DOHH2 (cell line): ENCODE measurements around the gene SREK1IP1.
"Not testable (repeated sequence)": the region's sequence is repeated elsewhere in the genome, so short reads cannot be mapped to it uniquely, and the experiment has no call there.

ENCODE experiments used
- H3F3A ChIP-seq: fragments of 200-600 bp; sonication (generic), shearing (Covaris generic); 2 replicates; pipeline ENCODE4 v1.6.0; 2016; ENCODE audit warnings: antibody characterized with exemption, mild to moderate bottlenecking; ENCODE audit not compliant: control insufficient read depth, insufficient read depth
- H3K27ac ChIP-seq: fragments of 200-600 bp; sonication (generic); 2 replicates; pipeline ENCODE4 v1.5.1; 2014; ENCODE audit warnings: low read depth, mild to moderate bottlenecking, low read length, moderate library complexity
- H3K27me3 ChIP-seq: fragments of 200-600 bp; sonication (generic); 2 replicates; pipeline ENCODE4 v1.6.1; 2014; ENCODE audit warnings: mild to moderate bottlenecking, low read length, mixed read lengths; ENCODE audit not compliant: control insufficient read depth
- H3K36me3 ChIP-seq: fragments of 200-600 bp; sonication (generic); 2 replicates; pipeline ENCODE4 v1.6.1; 2014; ENCODE audit warnings: mild to moderate bottlenecking, low read length, moderate library complexity, mixed read lengths; ENCODE audit not compliant: control insufficient read depth
- H3K4me1 ChIP-seq: fragments of 200-600 bp; sonication (generic); 2 replicates; pipeline ENCODE4 v1.6.1; 2014; ENCODE audit warnings: mild to moderate bottlenecking, low read length, mixed read lengths; ENCODE audit not compliant: control insufficient read depth
- H3K4me2 ChIP-seq: fragments of 200-600 bp; sonication (generic); 2 replicates; pipeline ENCODE4 v1.6.0; 2014; ENCODE audit warnings: mild to moderate bottlenecking, low read length, moderate library complexity
- H3K4me3 ChIP-seq: fragments of 200-600 bp; sonication (generic); 2 replicates; pipeline ENCODE4 v1.5.1; 2014; ENCODE audit warnings: mild to moderate bottlenecking, low read length, mixed read lengths
- H3K79me2 ChIP-seq: fragments of 200-600 bp; sonication (generic); 2 replicates; pipeline ENCODE4 v1.6.1; 2014; ENCODE audit warnings: mild to moderate bottlenecking, low read length, mixed read lengths; ENCODE audit not compliant: control insufficient read depth
- H3K9me2 ChIP-seq: fragments of 200-600 bp; sonication (generic); replicated peaks from 2 replicates; pipeline ENCODE4 v1.6.1; 2014; ENCODE audit warnings: mild to moderate bottlenecking, low read length, mixed read lengths; ENCODE audit not compliant: control insufficient read depth
- H3K9me3 ChIP-seq: fragments of 200-600 bp; sonication (generic); 2 replicates; pipeline ENCODE4 v1.6.1; 2014; ENCODE audit warnings: antibody characterized with exemption, low read length, mixed read lengths; ENCODE audit not compliant: control insufficient read depth, insufficient read depth
- H4K20me1 ChIP-seq: fragments of 200-600 bp; sonication (generic); 2 replicates; pipeline ENCODE4 v1.6.0; 2014; ENCODE audit warnings: low read depth, mild to moderate bottlenecking, antibody characterized with exemption, low read length, moderate library complexity; ENCODE audit not compliant: control insufficient read depth, insufficient read depth
- EZH2phosphoT487 ChIP-seq: fragments of 200-600 bp; sonication (generic); IDR thresholded peaks from 2 replicates; pipeline ENCODE4 v1.6.1; 2017; ENCODE audit warnings: borderline replicate concordance, mild to moderate bottlenecking, antibody characterized with exemption, low read length, moderate library complexity, mixed read lengths
- TF ChIP-seq, protein P1 (sequence below): fragments of 200-600 bp; sonication (generic); IDR thresholded peaks from one replicate; pipeline ENCODE4 v1.5.1; 2014; ENCODE audit warnings: antibody characterized with exemption, mild to moderate bottlenecking, low read depth, low read length; ENCODE audit not compliant: poor library complexity, severe bottlenecking

SREK1IP1 gene

DNA sequence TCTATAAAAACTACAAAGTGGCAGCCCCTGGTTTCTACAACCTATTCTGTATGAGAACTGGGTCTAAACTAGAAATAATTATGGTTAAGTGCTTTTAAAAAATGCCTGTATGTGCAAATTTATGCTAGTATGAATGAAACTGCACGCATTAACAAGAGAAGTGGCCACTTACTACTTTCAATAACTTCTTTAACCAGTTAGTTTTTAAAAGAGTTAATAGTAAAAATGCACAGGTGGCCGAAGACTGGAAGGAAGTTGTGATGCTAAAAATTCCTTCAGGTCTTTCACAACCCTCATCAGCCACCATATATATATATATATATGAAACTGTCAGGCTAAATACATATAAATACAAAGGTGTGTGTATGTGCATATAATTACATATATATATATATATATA, 41.3 kb downstream of the SREK1IP1 start:
- H3K9me3 ChIP-seq: no peaks in the 10 kb centered on the region
- H3K4me3 ChIP-seq: no peak overlapping the region
- H4K20me1 ChIP-seq: no peaks in the 10 kb centered on the region
- H3K27ac ChIP-seq: no peak overlapping the region
- H3F3A ChIP-seq: no peaks in the 10 kb centered on the region
- H3K4me1 ChIP-seq: no peaks in the 10 kb centered on the region
- TF ChIP-seq EZH2phosphoT487: no peak
- TF ChIP-seq, protein P1, sequence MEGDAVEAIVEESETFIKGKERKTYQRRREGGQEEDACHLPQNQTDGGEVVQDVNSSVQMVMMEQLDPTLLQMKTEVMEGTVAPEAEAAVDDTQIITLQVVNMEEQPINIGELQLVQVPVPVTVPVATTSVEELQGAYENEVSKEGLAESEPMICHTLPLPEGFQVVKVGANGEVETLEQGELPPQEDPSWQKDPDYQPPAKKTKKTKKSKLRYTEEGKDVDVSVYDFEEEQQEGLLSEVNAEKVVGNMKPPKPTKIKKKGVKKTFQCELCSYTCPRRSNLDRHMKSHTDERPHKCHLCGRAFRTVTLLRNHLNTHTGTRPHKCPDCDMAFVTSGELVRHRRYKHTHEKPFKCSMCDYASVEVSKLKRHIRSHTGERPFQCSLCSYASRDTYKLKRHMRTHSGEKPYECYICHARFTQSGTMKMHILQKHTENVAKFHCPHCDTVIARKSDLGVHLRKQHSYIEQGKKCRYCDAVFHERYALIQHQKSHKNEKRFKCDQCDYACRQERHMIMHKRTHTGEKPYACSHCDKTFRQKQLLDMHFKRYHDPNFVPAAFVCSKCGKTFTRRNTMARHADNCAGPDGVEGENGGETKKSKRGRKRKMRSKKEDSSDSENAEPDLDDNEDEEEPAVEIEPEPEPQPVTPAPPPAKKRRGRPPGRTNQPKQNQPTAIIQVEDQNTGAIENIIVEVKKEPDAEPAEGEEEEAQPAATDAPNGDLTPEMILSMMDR: no peak
- no peaks in the 10 kb centered on the region for H3K27me3 ChIP-seq
- no peak overlapping the region for H3K4me2 ChIP-seq
- no peaks in the 10 kb centered on the region for H3K79me2 ChIP-seq
- H3K9me2 ChIP-seq: no peaks in the 10 kb centered on the region
- peaks cover 13% of the 10 kb centered on the region; the same call in 1 of the 2 replicates for H3K36me3 ChIP-seq

DNA sequence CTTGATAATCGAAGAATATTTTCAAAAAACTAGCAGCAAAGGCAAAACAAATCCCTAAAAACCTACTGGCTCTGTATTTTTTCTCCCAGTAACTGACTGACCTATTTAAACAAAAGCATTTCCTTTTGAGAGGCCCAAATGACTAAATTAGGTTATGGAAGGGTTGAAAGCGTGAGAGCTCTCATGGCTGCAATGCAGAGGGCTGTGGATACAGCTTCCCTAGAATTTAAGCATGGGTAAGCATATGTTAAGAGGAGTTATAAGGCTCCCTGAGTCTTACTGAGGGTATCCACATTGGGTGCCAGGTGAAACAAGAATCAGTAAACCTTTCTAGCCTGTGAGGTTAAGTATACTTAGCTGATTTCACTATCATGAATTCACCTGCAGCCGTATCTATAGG, 45.9 kb downstream of the SREK1IP1 start:
- peaks cover 2% of the 10 kb centered on the region; the same call in 1 of the 2 replicates for H3K36me3 ChIP-seq
- H3K27me3 ChIP-seq: no peaks in the 10 kb centered on the region
- H3K9me3 ChIP-seq: no peaks in the 10 kb centered on the region
- no peaks in the 10 kb centered on the region for H3K4me1 ChIP-seq
- no peak overlapping the region for H3K4me2 ChIP-seq
- H3K27ac ChIP-seq: no peak overlapping the region
- no peaks in the 10 kb centered on the region for H3K9me2 ChIP-seq
- no peaks in the 10 kb centered on the region for H3K79me2 ChIP-seq
- no peak overlapping the region for H3K4me3 ChIP-seq
- TF ChIP-seq EZH2phosphoT487: no peak
- TF ChIP-seq, protein P1: no peak
- no peaks in the 10 kb centered on the region for H3F3A ChIP-seq
- H4K20me1 ChIP-seq: no peaks in the 10 kb centered on the region

DNA sequence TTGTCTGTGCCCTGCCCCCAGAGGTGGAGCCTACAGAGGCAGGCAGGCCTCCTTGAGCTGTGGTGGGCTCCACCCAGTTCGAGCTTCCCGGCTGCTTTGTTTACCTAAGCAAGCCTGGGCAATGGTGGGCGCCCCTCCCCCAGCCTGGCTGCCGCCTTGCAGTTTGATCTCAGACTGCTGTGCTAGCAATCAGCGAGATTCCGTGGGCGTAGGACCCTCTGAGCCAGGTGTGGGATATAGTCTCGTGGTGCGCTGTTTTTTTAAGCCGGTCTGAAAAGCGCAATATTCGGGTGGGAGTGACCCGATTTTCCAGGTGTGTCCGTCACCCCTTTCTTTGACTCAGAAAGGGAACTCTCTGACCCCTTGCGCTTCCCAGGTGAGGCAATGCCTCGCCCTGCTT, 54.0 kb downstream of the SREK1IP1 start:
- H3K4me1 ChIP-seq, H3K4me3 ChIP-seq, H3K9me2 ChIP-seq, H3K79me2 ChIP-seq, H3K36me3 ChIP-seq, H4K20me1 ChIP-seq, H3K27me3 ChIP-seq, H3K27ac ChIP-seq, H3K4me2 ChIP-seq, H3F3A ChIP-seq, H3K9me3 ChIP-seq: not testable (repeated sequence)

DNA sequence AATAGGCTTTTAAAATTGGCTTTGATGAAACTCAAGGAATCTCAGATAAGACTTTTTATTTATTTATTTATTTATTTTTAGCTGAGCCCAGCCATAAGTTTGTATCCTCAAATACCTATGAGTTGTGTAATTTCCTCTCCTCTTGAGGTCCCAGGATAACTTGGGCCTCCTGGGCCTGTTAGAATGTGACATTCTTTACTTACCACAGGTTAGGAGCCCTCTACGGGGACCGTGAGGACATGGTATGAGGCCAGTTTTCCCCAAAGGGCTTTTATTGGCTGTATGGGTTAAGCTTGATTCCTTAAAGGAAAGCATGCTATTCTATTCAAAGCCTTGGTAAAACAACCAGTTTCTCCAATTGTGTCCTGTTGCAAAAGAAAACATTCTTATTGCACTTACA, 61.3 kb downstream of the SREK1IP1 start:
- Histone ChIP-seq H3K36me3 (no peaks in the 10 kb centered on the region), H4K20me1 (no peaks in the 10 kb centered on the region), H3K4me1 (no peaks in the 10 kb centered on the region), H3K27me3 (no peaks in the 10 kb centered on the region; the same call in 1 of the 2 replicates), H3K9me2 (no peaks in the 10 kb centered on the region), H3F3A (no peaks in the 10 kb centered on the region), H3K27ac (no peak overlapping the region), H3K9me3 (no peaks in the 10 kb centered on the region), H3K4me3 (no peak overlapping the region), H3K4me2 (no peak overlapping the region), H3K79me2 (no peaks in the 10 kb centered on the region)
- no peak for TF ChIP-seq EZH2phosphoT487
- TF ChIP-seq, protein P1: no peak

DNA sequence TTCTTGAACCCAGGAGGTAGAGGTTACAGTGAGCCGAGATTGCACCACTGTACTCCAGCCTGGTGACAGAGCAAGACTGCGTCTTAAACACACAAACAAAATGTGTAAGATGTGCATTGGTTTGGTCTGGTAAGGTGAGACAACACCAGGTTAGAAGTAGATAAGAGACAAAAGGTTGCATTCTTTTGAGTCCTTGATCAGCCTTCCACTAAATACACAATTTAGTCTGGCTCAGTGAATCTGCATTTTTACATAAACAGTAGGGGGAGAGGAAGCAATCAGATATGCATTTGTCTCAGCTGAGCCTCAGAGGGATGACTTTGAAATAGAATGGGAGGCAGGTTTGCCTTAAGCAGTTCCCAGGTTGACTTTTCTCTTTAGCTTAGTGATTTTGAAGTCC, 62.4 kb downstream of the SREK1IP1 start:
- H3K4me3 ChIP-seq, H3K27me3 ChIP-seq, H3K27ac ChIP-seq: not testable (repeated sequence)

More for the DNA sequence above, 62.4 kb downstream of the SREK1IP1 start:
- H3K36me3 ChIP-seq, H3K9me2 ChIP-seq, H4K20me1 ChIP-seq, H3F3A ChIP-seq, H3K4me1 ChIP-seq, H3K9me3 ChIP-seq, H3K79me2 ChIP-seq, H3K4me2 ChIP-seq: not testable (repeated sequence)
